H1 (cell line): ENCODE data around the gene NUFIP2. TPM values are rescaled to one million over a fixed set of nuclear protein-coding genes. Genes with fewer than 3 reads are reported as not detected.

Experiments
- ASH2L ChIP-seq: fragments of 200-600, 300-600 bp; sonication (generic); IDR thresholded peaks from one replicate; pipeline ENCODE4 v1.7.1; 2017; ENCODE audit warnings: low read length
- BACH1 ChIP-seq: IDR thresholded peaks from 2 replicates; pipeline ENCODE4 v1.6.1; 2012; ENCODE audit warnings: low read length, improper control_type of control experiment
- GABPA ChIP-seq: IDR thresholded peaks from 2 replicates; pipeline ENCODE4 v1.6.1; 2011; ENCODE audit warnings: mild to moderate bottlenecking, low read length, moderate library complexity, borderline replicate concordance; ENCODE audit not compliant: insufficient read depth
- GTF2F1 ChIP-seq: IDR thresholded peaks from 2 replicates; pipeline ENCODE4 v1.6.1; 2012; ENCODE audit warnings: low read depth, low read length, improper control_type of control experiment, borderline replicate concordance
- NANOG ChIP-seq: IDR thresholded peaks from 2 replicates; pipeline ENCODE4 v1.6.1; 2011; ENCODE audit warnings: low read length, low read depth, mild to moderate bottlenecking, inconsistent platforms; ENCODE audit not compliant: insufficient read depth, poor library complexity, severe bottlenecking
- POLR2A ChIP-seq, 2 experiments: IDR thresholded peaks; 1 replicate in 1 of 2; 2 replicates in 1 of 2; pipeline ENCODE4 v1.6.1; 2011; ENCODE audit warnings: low read depth in 2 of 2, low read length in 2 of 2, mild to moderate bottlenecking in 2 of 2; ENCODE audit errors: control extremely low read depth in 1 of 2
- SIRT6 ChIP-seq: IDR thresholded peaks from one replicate; pipeline ENCODE4 v1.7.1; 2012; ENCODE audit warnings: low read length, inconsistent platforms
- TBP ChIP-seq: IDR thresholded peaks from 2 replicates; pipeline ENCODE4 v1.6.1; 2011; ENCODE audit warnings: low read depth, low read length, improper control_type of control experiment
- polyA plus RNA-seq, 7 experiments: library from polyadenylated mRNA; depleted of rRNA in 3 of 7; stranded (reverse) in 5 of 7; unstranded in 2 of 7; fragments of >200 nt in 5 of 7; fragments of 200-250 nt in 2 of 7; gene quantifications; 1 replicate in 5 of 7; 2 replicates in 1 of 7; 4 replicates in 1 of 7; pipeline versions ENCODE4 v1.2.1 to v1.2.3, GENCODE V29; 2011 to 2013; ENCODE audit warnings: missing spikeins in 2 of 7, mixed read lengths in 2 of 7
- total RNA-seq: library from RNA; stranded (reverse); fragmentation: NEBNext Ultra II Directional; extraction: Animal tissue kit (Norgen Biotek cat#: 25700); gene quantifications from 2 replicates; pipeline ENCODE4 v1.2.1, GENCODE V29; 2021
- TF ChIP-seq, protein P1 (sequence below): IDR thresholded peaks from 2 replicates; pipeline ENCODE4 v1.6.1; 2012; ENCODE audit warnings: inconsistent platforms

Gene NUFIP2
- total and polyA plus RNA-seq, 2 of the 8 experiments (the other 6 are each of a cell fraction or from before 2014, with no cell fraction given) = 65.9 to 118 TPM

DNA sequence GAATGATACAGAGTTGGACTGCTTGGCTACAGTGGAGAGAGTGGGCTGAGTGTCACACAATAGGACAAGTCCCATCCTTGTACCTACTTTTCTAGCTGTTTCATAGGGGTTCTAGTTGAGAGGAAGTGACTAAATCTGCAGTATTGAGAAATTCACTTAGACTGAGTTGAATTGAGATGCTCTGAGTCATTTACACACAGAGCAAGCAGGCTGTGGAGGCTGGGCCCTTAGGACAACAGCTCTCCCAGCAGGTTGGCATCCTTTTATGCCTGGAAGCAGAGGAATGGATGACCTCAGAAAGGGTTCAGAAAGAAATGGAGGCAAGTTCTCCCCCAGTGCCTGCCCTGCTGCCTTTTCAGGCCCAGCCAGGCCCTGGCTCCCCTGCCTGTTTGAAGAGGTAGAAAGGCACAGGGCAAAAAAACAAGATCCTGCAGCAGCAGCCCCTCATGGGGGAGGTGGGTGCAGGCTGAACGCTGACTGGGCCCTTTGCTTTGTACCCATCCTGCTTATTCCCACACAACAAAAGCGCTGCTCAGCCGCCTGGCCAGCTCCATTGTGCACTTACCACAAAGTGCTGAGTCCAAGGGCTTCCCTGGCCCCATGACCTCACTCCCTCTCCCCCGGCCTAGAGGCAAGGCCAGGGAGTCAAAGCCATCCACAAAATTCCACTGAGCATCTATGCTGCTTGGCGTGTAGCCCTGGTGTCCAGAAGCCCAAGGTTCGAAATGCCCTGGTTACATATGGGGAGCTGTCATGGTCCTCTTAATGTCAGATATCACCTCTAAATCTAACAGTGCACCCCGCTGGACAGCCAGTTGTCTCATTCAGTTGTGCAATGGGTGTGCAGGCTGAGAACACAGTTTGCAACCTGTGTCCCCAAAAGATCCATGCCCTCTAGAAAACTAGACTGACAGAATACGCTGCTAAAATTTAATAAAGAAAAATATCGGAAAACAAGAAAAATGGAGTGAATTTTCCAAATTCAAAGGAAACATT lies 52.7 kb downstream of the NUFIP2 start (continued):
- TF ChIP-seq TBP (no peak), SIRT6 (no peak), ASH2L (peak; percentile 35), GABPA (no peak), POLR2A (IDR thresholded peaks at IDR 0.05; ENCODE audit: control extremely low read depth in 1 of 2, low read depth in 2 of 2, low read length in 2 of 2) (0 out of 3 replicates have a peak, but pooled peaks of 1 of the 2 experiments have one; percentile 44), NANOG (no peak), BACH1 (no peak), GTF2F1 (no peak)
- TF ChIP-seq, protein P1, sequence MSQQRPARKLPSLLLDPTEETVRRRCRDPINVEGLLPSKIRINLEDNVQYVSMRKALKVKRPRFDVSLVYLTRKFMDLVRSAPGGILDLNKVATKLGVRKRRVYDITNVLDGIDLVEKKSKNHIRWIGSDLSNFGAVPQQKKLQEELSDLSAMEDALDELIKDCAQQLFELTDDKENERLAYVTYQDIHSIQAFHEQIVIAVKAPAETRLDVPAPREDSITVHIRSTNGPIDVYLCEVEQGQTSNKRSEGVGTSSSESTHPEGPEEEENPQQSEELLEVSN = no peak
